Forelimb muscle (tissue), 1 donor: Measurements from ENCODE around the gene PDSS2. TPM values are rescaled to one million over a fixed set of nuclear protein-coding genes. Genes with fewer than 3 reads are reported as not detected.
"Not testable (repeated sequence)": the region's sequence is repeated elsewhere in the genome, so short reads cannot be mapped to it uniquely, and the experiment has no call there.

ENCODE experiments used
- DNase-seq: peaks from one replicate; pipeline ENCODE4 v3.0.0-alpha.2; 2013; ENCODE audit warnings: low read depth
- polyA plus RNA-seq: library from polyadenylated mRNA; unstranded; fragments of 120-200 nt; gene quantifications from one replicate; pipeline ENCODE4 v1.2.1, GENCODE V29; 2013; ENCODE audit not compliant: insufficient read length

The PDSS2 gene
- polyA plus RNA-seq, 1 donor = 8.2 TPM

DNA sequence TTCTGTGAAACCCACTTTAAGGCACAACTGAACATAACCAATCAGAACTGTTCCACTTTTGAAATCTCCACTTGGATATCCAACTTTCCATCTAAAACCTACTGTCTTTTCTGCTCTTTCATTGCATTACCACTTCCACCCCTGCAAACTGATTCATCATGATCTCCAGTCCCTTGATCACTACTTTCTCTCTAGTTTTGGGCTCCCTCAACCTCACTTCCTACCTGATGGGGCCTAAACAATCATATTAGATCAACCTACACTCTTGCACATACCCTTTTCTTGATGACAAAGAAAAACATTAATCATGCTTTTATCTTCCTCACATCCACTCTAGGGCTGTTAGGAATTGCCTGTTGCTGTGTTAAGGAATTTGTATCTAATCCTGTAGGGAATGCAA, 137.6 kb downstream of the PDSS2 start:
- no peak for DNase-seq

DNA sequence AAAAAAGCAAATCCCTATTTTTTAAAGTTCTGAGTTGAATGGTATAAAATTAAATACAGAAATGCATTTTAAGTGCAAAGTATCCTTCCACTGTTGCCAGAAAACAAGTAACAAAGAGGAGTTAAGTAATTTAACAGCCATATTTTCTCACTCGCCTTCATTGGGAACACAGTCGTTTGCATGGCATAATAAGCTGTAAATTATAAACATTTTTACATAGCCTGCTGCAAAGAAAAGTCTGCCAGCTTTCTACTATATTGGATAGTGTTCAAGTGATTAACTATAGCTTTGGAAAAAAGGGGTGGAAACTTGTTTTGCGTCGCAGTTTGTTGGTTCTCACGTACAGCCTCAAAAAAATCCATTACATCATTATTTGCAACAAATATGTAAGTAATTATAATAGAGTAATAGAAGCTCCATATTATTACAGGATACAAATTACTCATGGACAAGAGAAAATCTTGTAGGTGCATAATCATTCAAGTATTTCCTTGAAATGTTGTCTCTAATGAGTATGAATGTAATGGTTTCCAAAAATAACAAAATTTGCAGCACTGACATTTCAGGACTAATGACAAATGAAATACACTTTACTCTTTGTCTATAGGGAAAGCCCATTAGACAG, 139.3 kb downstream of the PDSS2 start:
- no peak for DNase-seq

DNA sequence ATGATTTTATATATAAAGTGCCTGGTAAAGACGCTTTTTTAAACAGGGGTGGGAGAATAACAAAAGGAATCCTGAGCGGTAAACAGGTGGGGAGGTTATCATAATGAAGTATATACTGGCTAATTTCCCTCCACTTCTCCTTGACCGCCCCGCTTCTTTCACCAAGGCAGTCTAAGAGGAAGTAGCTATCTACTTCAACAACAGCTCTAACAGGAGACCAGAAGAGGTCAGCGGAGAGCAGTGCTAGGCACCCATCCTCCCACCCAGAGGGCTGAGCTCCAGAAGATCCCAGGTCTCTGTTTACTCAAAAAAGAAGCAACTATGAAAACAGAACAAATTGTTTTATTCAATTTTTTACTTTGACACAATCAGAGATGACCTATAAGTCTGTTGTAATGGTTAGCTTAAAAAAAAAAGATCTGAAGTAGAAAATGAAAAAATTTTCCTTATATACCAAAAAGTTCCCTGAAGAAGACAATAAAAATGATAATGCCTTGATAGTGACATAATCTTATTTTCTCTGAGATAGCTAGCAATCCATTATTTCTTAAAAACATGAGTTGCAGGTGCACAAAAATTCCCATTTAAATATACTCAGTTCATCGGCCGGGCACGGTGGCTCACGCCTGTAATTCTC, 141.1 kb downstream of the PDSS2 start:
- DNase-seq = peak; percentile 36

DNA sequence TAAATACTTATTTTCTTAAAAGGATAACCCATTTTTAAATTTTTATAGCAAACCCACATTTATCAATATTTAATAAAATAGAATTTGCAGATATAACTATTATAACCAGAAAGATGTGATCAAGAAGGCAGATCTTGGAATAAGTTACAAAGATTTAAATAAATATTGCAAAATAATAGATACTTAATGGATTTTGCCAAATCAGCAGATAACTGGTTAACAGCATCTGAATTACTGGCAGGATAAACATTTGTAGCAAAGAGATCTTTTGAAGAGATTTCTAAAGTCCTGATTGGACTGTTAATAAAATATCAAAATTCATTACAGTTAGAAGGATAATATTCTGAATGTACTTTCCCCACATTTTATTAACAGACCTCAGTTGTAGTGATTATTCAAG, 144.2 kb downstream of the PDSS2 start:
- no peak for DNase-seq

DNA sequence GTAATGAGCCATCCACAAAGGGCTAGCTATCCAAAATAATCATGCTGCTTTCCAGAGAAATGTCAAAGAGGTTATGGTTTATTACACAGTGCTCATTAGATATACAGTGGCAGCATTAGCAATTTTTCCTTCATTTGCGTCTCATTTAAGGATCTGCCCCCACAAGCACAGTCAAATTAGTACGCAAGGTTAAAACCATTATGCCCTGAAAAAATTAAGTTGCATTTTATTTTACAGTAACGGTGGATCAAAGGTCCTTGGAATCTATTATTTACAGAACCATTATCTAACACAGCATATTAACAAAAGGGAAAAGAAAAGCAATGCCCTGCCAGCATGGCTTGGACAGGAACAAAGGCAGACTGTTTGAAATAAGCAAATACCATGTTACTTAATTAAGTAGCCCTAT, 144.8 kb downstream of the PDSS2 start:
- no peak for DNase-seq

DNA sequence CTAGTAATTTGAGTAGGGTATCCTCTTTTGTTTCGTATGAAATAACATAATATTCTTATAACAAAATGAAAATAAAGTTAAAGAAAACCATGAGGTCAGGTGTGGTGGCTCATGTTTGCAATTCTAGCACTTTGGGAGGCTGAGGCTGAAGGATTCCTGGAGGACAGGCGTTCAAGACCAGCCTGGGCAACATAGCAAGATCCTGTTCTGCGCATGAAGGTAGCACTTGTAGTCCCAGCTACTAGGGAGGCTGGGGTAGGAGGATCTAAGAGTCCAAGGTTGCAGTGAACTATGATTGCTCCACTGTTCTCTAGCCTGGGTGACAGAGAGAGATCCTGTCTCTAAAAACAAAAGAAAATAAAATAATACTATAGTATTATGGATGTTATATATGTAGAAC, 145.6 kb downstream of the PDSS2 start:
- no peak for DNase-seq

DNA sequence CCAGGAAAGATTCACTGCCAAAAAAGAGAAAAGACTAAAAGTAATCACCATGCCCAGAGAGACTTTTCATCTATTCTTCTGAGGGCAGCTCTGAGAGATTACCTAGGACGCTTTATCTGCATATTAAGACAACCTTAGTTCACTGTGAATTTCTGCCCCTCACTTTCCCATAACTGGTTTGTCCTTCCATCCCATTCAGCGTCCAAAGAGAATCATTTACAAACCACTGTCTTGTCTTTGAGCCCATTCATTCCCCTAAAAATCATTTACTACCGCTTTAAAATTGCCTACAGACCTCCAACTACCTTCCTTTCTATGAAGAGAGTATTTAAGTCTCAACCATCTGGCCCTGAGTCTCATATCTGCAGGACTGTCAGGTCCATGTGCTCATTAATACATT, 149.0 kb downstream of the PDSS2 start:
- DNase-seq = no peak

DNA sequence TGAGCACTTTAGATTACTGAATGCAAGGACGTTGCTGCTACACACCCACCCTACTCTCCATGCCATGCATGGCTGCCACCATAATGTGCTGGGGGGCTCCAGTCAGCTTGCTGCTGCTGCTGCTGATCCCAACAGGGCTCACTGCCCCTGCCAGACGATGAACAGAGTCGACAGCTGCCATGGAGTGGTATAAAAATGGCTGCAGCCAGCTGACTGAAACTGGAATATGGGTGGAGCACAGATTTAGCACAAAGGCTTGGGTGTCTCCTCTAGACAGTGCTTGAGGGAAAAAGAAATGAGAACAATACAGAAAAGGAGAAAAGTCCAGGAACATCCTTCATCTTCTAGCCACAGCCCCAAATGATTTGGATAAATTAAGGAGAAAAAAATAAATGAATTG, 150.7 kb downstream of the PDSS2 start:
- no peak for DNase-seq

DNA sequence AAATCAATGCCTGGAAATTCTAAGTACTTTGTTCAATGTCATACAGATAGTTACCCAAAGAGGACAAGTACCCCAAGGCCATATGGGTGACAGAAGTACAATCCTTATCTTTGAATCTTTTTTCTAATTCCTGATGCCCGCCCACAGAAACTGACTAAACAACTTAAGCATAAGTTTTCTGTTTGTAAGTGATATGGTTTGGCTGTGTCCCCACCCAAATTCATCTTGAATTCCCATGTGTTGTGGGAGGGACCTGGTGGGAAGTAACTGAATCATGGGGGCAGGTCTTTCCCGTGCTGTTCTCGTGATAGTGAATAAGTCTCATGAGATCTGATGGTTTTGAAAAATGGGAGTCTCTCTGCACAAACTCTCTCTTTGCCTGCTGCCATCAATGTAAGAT, 153.4 kb downstream of the PDSS2 start:
- not testable (repeated sequence) for DNase-seq

DNA sequence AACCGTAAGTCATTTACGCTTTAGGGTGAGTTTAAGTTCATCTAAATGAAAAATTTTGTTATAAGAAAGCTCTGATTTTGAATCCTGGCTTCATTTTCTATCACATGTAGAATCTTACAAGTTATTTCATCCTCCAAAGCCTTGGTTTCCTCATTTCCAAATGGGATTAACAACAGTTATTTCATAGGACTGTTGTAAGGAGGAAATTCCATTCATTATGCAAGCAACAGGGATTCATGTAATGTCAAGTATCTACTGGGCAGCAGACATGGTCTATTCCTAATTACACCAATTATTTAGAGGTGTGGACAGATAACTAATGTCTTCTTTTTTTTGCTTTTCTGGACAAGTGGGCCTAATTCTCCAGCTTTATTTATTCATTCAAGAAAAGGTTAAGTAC, 154.0 kb downstream of the PDSS2 start:
- DNase-seq = no peak

DNA sequence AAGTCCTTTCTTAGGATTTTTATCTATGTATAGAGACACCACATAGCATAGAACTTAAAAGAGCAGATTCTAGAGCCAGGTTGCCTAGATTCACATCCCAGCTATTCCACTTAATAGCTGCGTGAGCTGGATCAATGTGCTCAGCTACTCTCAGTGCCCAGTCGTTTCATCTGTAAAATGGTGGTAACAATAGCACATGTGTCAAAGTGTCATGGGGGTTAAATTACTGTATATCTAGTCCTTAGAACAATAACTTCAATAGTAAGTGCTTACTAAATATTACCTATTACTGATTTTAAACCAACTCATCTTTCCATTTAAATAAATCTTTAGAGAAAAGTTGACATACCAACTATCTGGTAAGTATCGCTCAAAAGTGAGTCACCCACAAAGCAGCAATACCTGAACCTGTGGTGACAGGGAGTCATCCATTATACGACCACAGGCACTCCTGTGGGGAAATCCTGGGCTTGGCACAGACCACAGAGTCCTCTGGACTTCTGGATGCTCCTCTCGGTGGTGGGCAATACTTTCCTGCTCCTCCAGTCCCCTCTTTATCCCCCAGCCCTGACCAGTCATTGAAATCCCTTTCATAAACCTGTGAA, 154.8 kb downstream of the PDSS2 start:
- no peak for DNase-seq

DNA sequence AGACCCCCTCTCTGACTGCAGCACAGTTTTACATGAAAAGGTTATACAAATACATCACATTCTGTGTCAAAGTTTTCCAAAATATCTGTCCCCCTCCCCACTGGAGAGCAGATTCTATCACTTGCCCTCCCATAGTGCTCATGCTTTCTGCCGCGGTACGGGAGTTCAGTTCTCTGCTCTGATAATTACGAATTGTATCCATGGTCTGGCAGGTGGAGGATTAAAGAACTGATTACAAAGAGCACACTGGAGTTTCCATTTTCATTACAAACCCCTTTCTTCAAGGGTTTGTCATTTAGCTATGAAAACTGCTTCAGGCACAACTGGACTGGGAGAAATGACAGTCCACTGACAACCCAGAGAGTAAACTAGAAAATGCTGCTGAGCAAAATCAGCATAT, 166.0 kb downstream of the PDSS2 start:
- no peak for DNase-seq

DNA sequence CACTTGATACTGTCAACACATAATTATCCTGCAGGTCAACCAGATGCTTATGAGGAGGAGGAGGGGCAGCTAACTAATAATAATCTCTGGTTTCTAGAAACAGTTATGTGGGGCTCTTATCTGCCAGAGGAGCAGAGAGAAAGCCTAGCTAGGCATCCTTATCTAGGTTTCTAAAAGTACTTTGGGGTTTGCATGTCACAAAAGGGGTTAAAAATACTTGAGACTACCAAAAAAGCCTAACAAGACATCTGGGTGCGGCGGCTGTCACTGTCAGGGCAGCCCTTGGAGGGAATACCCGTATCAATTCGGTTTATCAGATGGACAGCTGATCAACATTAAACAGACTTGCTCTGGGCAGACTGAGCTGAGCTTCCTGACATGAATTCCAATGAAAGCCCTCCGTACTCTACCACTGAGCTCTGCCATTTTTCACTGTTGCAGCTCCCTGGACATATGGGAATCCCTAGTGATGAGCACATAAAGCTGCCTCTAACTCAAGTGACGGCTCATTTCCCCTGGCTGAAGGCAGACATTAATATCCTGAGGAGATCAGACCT, 166.6 kb downstream of the PDSS2 start:
- no peak for DNase-seq

DNA sequence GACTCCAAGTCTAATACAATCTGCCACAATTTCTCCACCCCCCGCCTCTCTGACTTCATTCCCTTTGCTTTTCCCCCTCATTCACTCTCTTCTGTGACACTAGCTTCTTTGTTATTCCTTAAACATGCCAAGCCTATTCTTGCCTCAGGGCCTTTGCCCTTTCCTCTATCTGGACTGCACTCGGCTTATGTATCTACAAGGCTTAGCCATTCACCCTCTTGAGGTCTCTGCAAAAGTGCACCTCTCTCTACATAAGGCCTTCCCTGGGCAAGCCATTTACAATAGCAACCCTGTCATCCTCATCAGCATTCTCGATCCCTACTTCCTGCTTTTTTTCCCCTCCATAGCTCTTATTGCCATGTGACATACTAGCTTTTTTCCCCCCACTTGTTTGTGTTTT, 168.9 kb downstream of the PDSS2 start:
- DNase-seq = no peak

DNA sequence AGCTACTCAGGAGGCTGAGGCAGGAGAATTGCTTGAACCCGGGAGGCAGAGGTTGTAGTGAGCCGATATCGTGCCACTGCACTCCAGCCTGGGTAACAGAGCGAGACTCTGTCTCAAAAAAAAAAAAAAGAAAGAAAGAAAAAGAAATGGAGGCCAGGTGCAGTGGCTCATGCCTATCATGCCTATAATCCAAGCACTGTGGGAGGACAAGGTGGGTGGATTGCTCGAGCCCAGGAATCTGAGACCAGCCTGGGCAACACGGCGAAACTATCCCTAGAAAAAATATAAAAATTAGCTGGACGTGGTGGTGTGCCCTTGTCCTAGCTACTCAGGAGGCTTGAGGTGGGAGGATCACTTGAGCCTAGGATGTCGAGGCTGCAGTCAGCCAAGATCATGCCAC, 170.1 kb downstream of the PDSS2 start:
- not testable (repeated sequence) for DNase-seq

DNA sequence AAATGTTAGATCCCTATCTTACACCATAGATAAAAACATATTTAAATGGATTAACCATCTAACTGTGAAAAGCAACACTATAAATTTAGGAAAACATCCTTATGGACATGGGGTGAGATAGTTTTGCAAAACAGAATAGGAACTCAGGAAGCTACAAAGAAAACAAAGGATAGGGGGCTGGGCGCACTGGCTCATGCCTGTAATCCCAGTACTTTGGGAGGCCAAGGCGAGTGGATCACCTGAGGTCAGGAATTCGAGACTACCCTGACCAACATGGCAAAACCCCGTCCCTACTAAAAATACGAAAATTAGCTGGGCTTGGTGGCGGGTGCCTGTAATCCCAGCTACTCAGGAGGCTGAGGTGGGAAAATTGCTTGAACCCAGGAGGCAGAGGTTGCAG, 173.7 kb downstream of the PDSS2 start:
- DNase-seq = not testable (repeated sequence)

DNA sequence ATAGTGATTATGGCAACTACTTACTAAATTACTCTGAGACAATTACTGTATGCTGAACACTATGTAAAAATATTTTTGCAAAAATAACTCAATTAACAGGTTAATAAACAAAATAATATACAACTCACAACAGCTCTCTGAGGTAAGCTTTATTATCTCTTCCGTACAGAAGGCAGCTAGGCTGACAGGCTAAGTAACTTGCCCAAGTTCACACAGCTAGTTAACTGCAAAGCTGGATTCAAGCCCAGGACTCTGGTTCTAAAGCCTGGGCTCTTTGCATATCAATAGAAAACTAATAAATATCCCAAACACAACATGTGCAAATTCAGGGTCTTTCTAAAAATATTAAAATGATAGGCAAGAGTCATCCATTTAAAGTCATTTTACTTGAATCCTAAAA, 174.6 kb downstream of the PDSS2 start:
- DNase-seq = no peak

DNA sequence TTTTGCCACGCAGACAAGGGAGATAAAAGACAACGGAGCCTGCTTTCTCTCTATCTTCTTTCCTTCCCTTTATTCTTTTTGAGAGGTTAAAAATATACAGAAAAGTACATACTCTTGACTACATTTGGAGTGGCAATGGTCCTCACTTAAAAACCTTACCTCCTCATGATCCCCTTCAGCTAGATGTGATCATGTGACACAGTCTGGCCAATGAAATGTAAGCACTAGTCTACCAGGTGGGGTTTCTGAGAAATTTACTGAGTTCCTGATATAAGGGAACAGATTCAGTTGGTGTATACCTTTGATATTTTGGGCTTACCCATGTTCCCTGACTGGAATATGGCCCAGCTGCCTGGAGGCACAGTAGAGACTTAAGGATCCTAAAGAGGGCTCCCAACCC, 178.6 kb downstream of the PDSS2 start:
- no peak for DNase-seq

DNA sequence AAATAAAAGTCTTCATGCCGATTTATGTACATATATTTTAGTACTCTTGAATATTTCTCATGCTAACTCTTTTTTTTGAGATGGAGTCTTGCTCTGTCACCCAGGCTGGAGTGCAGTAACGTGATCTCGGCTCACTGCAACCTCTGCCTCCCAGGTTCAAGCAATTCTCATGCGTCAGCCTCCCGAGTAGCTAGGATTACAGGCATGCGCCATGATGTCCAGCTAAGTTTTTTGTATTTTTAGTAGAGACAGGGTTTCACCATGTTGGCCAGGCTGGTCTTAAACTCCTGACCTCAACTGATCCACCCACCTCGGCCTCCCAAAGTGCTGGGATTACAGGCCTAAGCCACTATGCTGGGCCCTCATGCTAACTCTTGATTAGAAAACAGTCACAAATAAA, 179.4 kb downstream of the PDSS2 start:
- not testable (repeated sequence) for DNase-seq

DNA sequence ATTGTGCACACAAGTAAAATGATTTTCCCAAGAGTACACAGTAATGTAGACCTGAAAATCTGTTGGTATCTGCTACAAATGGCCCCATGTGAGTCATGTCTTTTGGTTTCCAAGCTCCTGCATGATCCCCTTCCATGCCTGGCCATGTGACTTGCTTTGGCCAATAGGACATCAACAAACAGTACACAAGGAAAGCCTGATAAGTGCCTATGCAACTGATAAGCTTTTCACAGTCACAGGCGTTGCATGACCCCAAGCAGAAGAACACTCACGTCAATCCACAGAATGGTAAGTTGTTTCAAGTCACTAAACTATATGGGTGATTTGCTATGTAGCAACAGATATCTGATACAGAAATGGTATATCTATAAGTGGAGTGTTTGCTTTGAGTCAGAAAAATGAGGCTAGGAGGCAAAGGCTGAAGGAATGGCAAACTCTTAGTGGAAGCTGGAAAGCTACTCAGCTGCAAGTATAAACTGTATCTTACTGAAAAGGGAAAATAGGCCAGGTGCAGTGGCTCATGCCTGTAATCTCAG, 184.0 kb downstream of the PDSS2 start:
- no peak for DNase-seq

DNA sequence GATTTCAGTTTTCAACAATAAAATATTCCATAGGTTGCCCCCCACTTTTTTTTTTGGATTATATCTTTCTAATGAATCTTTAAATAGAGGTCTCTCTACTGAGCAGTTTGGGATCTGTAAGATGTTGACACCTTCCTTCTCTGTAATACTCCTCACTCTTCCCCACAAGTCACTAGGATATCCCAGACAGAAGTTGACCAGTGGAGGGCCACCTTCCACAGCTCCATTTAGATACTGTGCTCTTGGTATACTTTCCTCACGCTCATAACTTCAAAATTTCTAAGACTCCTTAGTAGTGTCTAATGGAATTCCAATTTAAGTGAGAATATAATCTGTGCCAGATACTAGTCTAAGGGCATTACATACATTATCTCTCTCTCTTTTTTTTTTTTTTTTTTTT, 185.1 kb downstream of the PDSS2 start:
- no peak for DNase-seq

DNA sequence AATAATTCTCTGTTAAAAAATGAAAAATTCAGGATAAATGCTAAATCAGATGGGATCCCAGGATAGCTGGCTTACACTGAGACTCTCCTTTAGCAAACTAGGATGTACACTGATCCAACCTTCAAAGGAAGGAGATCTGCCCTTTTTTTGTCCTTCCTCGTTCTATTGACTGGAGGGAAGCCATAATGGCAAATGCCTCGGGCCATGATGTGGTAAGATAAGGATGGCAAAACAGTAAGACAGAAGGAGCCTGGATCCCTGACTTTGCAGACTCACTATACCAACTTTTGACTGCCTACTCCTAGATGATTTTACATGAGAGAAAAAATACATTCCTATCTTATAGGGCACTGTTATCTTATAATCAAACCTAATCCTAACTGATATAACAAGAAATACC, 187.1 kb downstream of the PDSS2 start:
- no peak for DNase-seq

DNA sequence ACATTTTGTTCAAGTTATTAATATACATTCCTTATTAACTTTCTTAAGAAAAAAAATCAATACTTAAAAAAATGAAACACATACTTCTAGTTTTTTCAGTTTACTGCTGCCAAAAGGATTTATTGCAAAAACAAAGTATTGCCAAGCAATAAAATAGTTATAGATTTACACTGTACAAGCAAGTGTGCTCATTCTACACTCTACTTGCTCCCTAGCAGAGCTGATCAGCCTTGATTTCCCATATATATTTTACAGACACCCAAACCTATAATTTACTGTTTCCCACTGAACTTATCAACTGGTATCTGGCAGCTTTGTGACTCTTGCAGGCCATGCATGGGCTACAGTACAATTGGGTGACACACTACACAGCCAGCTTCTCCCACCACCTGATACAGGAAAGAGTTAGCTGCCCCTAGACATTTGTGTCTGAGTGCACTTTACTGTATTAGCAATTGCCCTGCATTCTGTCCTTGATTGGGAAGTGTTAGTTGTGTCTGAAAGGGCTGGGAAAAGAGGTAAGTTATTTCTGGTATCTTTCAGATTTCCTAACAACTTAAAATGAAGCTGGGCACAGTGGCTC, 188.1 kb downstream of the PDSS2 start:
- no peak for DNase-seq
